Esophagus muscularis mucosa (tissue), 3 donors: Measurements from ENCODE around the gene FANCC.

ENCODE experiments used
- POLR2AphosphoS5 ChIP-seq, 2 donors: sonication (generic); formaldehyde crosslinking; IDR thresholded peaks; one replicate each; pipeline ENCODE4 v1.6.1; 2017; ENCODE audit warnings: antibody characterized with exemption in 2 of 2
- TF ChIP-seq, protein P1 (sequence below), 3 experiments: fragments of 200-600 bp in 2 of 3; fragments of 450-650 bp in 1 of 3; sonication (generic) in 2 of 3; IDR thresholded peaks; one replicate each; pipeline ENCODE4 v1.5.1; 2017 to 2019; ENCODE audit warnings: antibody characterized with exemption in 3 of 3, mild to moderate bottlenecking in 2 of 3, moderate library complexity in 1 of 3

DNA sequence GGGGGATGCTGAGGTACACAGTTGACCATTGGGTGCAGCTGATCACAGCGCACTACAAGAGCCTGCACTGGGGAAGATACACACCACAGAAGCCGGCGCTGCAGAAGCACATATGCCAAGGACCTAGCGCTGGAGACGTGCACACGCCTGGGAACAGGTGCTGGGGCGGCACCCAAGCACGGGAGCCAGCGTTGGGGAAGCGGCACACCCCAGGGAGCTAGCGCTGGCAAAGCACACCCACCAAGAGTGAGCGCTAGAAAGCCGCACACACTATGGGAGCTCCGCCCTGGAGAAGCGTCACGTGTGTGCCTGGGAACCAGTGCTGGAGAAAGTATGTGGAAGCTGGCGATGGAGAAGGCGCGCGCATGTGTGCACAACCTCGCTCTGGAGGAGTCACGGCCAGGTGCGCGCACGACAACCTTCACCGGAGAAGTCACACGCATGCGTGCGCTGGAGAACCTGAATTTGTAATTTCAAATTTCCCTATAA, 4.5 kb downstream of the FANCC start:
- TF ChIP-seq, protein P1, sequence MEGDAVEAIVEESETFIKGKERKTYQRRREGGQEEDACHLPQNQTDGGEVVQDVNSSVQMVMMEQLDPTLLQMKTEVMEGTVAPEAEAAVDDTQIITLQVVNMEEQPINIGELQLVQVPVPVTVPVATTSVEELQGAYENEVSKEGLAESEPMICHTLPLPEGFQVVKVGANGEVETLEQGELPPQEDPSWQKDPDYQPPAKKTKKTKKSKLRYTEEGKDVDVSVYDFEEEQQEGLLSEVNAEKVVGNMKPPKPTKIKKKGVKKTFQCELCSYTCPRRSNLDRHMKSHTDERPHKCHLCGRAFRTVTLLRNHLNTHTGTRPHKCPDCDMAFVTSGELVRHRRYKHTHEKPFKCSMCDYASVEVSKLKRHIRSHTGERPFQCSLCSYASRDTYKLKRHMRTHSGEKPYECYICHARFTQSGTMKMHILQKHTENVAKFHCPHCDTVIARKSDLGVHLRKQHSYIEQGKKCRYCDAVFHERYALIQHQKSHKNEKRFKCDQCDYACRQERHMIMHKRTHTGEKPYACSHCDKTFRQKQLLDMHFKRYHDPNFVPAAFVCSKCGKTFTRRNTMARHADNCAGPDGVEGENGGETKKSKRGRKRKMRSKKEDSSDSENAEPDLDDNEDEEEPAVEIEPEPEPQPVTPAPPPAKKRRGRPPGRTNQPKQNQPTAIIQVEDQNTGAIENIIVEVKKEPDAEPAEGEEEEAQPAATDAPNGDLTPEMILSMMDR (IDR thresholded peaks at IDR 0.05) = no peak
- TF ChIP-seq POLR2AphosphoS5 (IDR thresholded peaks at IDR 0.05) = peak in 1 of 2 donors; percentile 60
